IMR-90 (cell line): Measurements from ENCODE around the gene ZNF426. TPM values are rescaled to one million over a fixed set of nuclear protein-coding genes. Genes with fewer than 3 reads are reported as not detected.
"Not testable (repeated sequence)": the region's sequence is repeated elsewhere in the genome, so short reads cannot be mapped to it uniquely, and the experiment has no call there.

Experiments used
- ATAC-seq: fragments of 200-7000 bp; cut with Tn5 transposase; 2 replicates; pipeline ENCODE4 v1.9.1; 2020; ENCODE audit warnings: low read depth, mild to moderate bottlenecking, moderate library complexity
- BruUV-seq: library from RNA; stranded (reverse); fragments of 400-500 nt; replicated peaks from 2 replicates; lab custom pipeline; 2021; lab: Mats Ljungman, UMichigan
- CTCF ChIA-PET: fragments of 300-600 bp; formaldehyde crosslinking; extraction: SDS; loops from one replicate; lab custom pipeline; 2021; ENCODE audit warnings: antibody characterized with exemption; lab: Yijun Ruan, JAX
- POLR2A ChIA-PET: fragments of 300-600 bp; sonication (Branson Sonifier 250); formaldehyde crosslinking; loops from one replicate; lab custom pipeline; 2022; ENCODE audit warnings: antibody characterized with exemption; ENCODE audit not compliant: unreplicated experiment; lab: Charles Lee
- DNase-seq: peaks from one replicate; pipeline ENCODE4 v3.0.0; 2013
- H2AFZ ChIP-seq: replicated peaks from 2 replicates; pipeline ENCODE3; 2013; ENCODE audit warnings: low read length, mild to moderate bottlenecking; ENCODE audit not compliant: poor library complexity
- H2AK5ac ChIP-seq: 2 replicates; pipeline ENCODE4 v1.6.1; 2013; ENCODE audit warnings: low read depth, low read length, inconsistent platforms
- H2AK9ac ChIP-seq: replicated peaks from 2 replicates; pipeline ENCODE3; 2013; ENCODE audit warnings: mild to moderate bottlenecking, low read depth, low read length, moderate library complexity; ENCODE audit not compliant: poor library complexity
- H2BK120ac ChIP-seq: 2 replicates; pipeline ENCODE4 v1.6.1; 2013; ENCODE audit warnings: low read depth, low read length, inconsistent platforms
- H2BK15ac ChIP-seq: 3 replicates; pipeline ENCODE4 v1.6.1; 2013; ENCODE audit warnings: low read depth, low read length, inconsistent platforms
- H2BK20ac ChIP-seq: 2 replicates; pipeline ENCODE4 v1.6.1; 2013; ENCODE audit warnings: low read depth, mild to moderate bottlenecking, inconsistent platforms, low read length, moderate library complexity
- H2BK5ac ChIP-seq: 2 replicates; pipeline ENCODE4 v1.6.1; 2013; ENCODE audit warnings: mild to moderate bottlenecking, low read depth, low read length, inconsistent platforms; ENCODE audit not compliant: poor library complexity, severe bottlenecking
- H3K14ac ChIP-seq: replicated peaks from 2 replicates; pipeline ENCODE4 v1.6.1; 2013; ENCODE audit warnings: low read depth, low read length, inconsistent platforms
- H3K18ac ChIP-seq: 2 replicates; pipeline ENCODE4 v1.6.1; 2013; ENCODE audit warnings: low read depth, low read length, control low read depth
- H3K23ac ChIP-seq: 2 replicates; pipeline ENCODE4 v1.6.1; 2013; ENCODE audit warnings: low read depth, low read length, inconsistent platforms
- H3K27ac ChIP-seq: 2 replicates; pipeline ENCODE4 v1.5.1; 2013; ENCODE audit warnings: mild to moderate bottlenecking, control low read depth, low read length; ENCODE audit not compliant: insufficient read depth
- H3K27me3 ChIP-seq: 2 replicates; pipeline ENCODE4 v1.6.1; 2013; ENCODE audit warnings: low read length; ENCODE audit not compliant: control insufficient read depth, insufficient read depth
- H3K36me3 ChIP-seq: 2 replicates; pipeline ENCODE4 v1.6.1; 2013; ENCODE audit warnings: low read length, mixed read lengths; ENCODE audit not compliant: control insufficient read depth, insufficient read depth
- H3K4ac ChIP-seq: 2 replicates; pipeline ENCODE4 v1.6.1; 2013; ENCODE audit warnings: low read depth, low read length, inconsistent platforms
- H3K4me1 ChIP-seq: 2 replicates; pipeline ENCODE4 v1.6.1; 2013; ENCODE audit warnings: low read length, mixed read lengths; ENCODE audit not compliant: control insufficient read depth, insufficient read depth
- H3K4me2 ChIP-seq: 2 replicates; pipeline ENCODE4 v1.6.1; 2013; ENCODE audit warnings: low read depth, mild to moderate bottlenecking, control low read depth, low read length, moderate library complexity
- H3K4me3 ChIP-seq: 2 replicates; pipeline ENCODE4 v1.5.1; 2013; ENCODE audit warnings: low read depth, mild to moderate bottlenecking, control low read depth, low read length, moderate library complexity; ENCODE audit not compliant: insufficient read depth
- H3K56ac ChIP-seq: 2 replicates; pipeline ENCODE4 v1.6.1; 2013; ENCODE audit warnings: low read length, inconsistent platforms; ENCODE audit not compliant: insufficient read depth; ENCODE audit errors: extremely low read depth
- H3K79me1 ChIP-seq, 2 experiments: 2 replicates each; pipeline ENCODE4 v1.6.1; 2013; ENCODE audit warnings: low read length in 2 of 2, inconsistent platforms in 1 of 2, low read depth in 1 of 2
- H3K9ac ChIP-seq: 2 replicates; pipeline ENCODE4 v1.6.1; 2013; ENCODE audit warnings: low read depth, low read length, control low read depth
- H3K9me1 ChIP-seq: 2 replicates; pipeline ENCODE4 v1.6.1; 2013; ENCODE audit warnings: low read length, inconsistent platforms; ENCODE audit not compliant: insufficient read depth
- H3K9me3 ChIP-seq: 2 replicates; pipeline ENCODE4 v1.6.1; 2013; ENCODE audit warnings: low read length; ENCODE audit not compliant: control insufficient read depth, insufficient read depth
- H4K20me1 ChIP-seq: 2 replicates; pipeline ENCODE4 v1.6.1; 2013; ENCODE audit warnings: low read length, inconsistent platforms; ENCODE audit not compliant: insufficient read depth
- H4K5ac ChIP-seq: 2 replicates; pipeline ENCODE4 v1.6.1; 2013; ENCODE audit warnings: mild to moderate bottlenecking, low read depth, low read length, control low read depth
- H4K8ac ChIP-seq, 2 experiments: 2 replicates each; pipeline ENCODE4 v1.6.1; 2013; ENCODE audit warnings: low read depth in 2 of 2, low read length in 2 of 2, control low read depth in 1 of 2, inconsistent platforms in 1 of 2
- H4K91ac ChIP-seq: 2 replicates; pipeline ENCODE4 v1.6.1; 2013; ENCODE audit warnings: low read depth, low read length, inconsistent platforms; ENCODE audit not compliant: insufficient read depth
- BHLHE40 ChIP-seq: fragments of 150-350 bp; IDR thresholded peaks from 2 replicates; pipeline ENCODE4 v1.6.1; 2016; ENCODE audit warnings: mild to moderate bottlenecking, low read depth, low read length
- SMC3 ChIP-seq: fragments of 150-350 bp; IDR thresholded peaks from 2 replicates; pipeline ENCODE4 v1.6.1; 2016; ENCODE audit warnings: low read depth, mild to moderate bottlenecking, antibody characterized with exemption, low read length, moderate library complexity
- WGBS, 2 experiments: methylation state at CpG; one replicate each; pipeline versions ENCODE4 v1.1.5 to v1.1.7; 2013; ENCODE audit warnings: missing lambda C conversion rate in 2 of 2; ENCODE audit not compliant: insufficient read length in 1 of 2; ENCODE audit errors: extremely low coverage in 2 of 2; 5-methylcytosine and 5-hydroxymethylcytosine counted together
- dilution Hi-C: fragments of 300-500 bp; cut with HindIII; formaldehyde crosslinking; loops from one replicate; pipeline ENCODE4 v1.14.3; 2018; ENCODE audit warnings: low sequenced_read_pairs; ENCODE audit not compliant: unreplicated experiment
- in situ Hi-C: fragments of 300-500 bp; cut with MboI; formaldehyde crosslinking; loops from 3 replicates; pipeline ENCODE4 v1.14.3; 2019; ENCODE audit warnings: low sequenced_read_pairs, inconsistent platforms, mixed read lengths
- intact Hi-C: fragments of 100-400 bp; cut with micrococcal nuclease; formaldehyde crosslinking; loops from 2 replicates; pipeline ENCODE4 v1.10.0; 2022
- polyA plus RNA-seq, 3 experiments: library from polyadenylated mRNA; depleted of rRNA; stranded (reverse); fragments of >200 nt; gene quantifications; 2 replicates each; pipeline ENCODE4 v1.2.3, GENCODE V29; 2012; ENCODE audit warnings: low replicate concordance in 1 of 3
- total RNA-seq: library from RNA; depleted of rRNA; stranded (reverse); fragments of >200 nt; gene quantifications from 2 replicates; pipeline ENCODE4 v1.2.3, GENCODE V29; 2012
- TF ChIP-seq, protein P1 (sequence below): fragments of 150-350 bp; IDR thresholded peaks from 2 replicates; pipeline ENCODE4 v1.6.1; 2017; ENCODE audit warnings: mild to moderate bottlenecking, antibody characterized with exemption, low read length, low read depth

Gene ZNF426
- total and polyA plus RNA-seq, 2 of the 4 experiments (the other 2 are of a cell fraction), result 4.4 to 30.1 TPM

DNA sequence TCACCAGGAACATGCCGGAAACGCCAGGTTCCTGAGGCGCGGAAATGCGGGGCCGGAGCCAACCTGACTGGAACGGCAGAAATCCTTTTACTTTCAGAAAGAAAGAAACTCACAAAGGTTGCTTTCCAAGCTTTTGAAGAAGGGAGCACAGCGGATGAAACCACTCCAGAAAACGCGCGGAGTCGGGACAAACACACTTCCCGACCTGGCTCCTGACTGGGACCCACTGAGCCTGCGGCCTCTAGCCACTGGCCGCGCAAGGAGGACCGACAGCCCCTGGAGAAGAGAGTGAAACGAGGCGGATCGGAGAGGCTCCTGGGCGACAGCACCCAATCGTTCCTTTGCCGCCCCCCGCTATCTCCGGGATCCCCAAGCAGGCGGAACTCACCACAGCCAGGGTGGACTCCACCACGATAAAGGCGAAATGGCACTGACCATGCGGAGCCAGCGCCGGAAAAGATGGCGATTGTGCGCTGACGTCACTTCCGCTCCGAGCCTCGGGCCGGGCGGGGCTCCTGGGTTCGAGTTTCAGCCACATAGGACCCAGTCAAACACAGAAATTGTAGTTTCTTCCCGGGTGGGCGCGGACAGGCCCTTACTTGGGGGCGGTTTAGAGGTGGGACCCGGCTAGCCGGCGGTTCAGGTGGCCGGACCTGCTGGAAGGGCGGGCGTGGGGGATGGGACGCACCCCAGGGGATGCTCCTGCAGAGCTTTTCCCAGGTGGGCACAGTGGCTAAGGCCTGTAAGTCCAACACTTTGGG lies 45.8 kb upstream of the ZNF426 start, which contains the start of gene ZNF121 (continued):
- TF ChIP-seq, protein P1, sequence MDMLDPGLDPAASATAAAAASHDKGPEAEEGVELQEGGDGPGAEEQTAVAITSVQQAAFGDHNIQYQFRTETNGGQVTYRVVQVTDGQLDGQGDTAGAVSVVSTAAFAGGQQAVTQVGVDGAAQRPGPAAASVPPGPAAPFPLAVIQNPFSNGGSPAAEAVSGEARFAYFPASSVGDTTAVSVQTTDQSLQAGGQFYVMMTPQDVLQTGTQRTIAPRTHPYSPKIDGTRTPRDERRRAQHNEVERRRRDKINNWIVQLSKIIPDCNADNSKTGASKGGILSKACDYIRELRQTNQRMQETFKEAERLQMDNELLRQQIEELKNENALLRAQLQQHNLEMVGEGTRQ, result no peak
- TF ChIP-seq SMC3, result no peak
- no peak for TF ChIP-seq BHLHE40

DNA sequence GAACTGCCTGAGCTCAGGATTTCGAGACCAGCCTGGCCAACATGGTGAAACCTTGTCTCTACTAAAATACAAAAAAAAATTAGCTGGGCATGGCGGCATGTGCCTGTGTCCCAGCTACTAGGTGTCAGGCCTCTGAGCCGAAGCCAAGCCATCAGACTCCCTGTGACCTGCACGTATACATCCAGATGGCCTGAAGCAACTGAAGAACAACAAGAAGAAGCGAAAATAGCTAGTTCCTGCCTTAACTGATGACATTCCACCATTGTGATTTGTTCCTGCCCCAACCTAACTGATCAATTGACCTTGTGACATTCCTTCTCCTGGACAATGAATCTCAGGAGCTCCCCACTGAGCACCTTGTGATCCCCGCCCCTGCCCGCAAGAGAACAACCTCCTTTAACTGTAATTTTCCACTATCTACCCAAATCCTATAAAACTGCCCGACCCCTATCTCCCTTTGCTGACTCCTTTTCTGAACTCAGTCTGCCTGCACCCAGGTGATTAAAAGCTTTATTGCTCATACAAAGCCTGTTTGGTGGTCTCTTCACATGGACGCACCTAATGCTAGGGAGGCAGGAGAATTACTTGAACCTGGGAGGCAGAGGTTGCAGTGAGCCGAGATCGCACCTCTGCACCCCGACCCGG lies 43.8 kb upstream of the ZNF426 start:
- CTCF ChIA-PET, H4K91ac ChIP-seq, H3K27me3 ChIP-seq, H3K27ac ChIP-seq, H3K9ac ChIP-seq, H3K23ac ChIP-seq, H3K4me3 ChIP-seq, H2BK120ac ChIP-seq, H4K5ac ChIP-seq, H2BK5ac ChIP-seq, POLR2A ChIA-PET, H3K4ac ChIP-seq, H3K18ac ChIP-seq, H3K56ac ChIP-seq, H3K14ac ChIP-seq, ATAC-seq, H2BK20ac ChIP-seq, H3K4me1 ChIP-seq, H4K8ac ChIP-seq, H2AK5ac ChIP-seq, H3K9me1 ChIP-seq, H3K4me2 ChIP-seq, BruUV-seq, H2AK9ac ChIP-seq, DNase-seq, H2AFZ ChIP-seq, in situ Hi-C loops, dilution Hi-C loops, H2BK15ac ChIP-seq: not testable (repeated sequence)
- Histone ChIP-seq H4K20me1 (peaks cover 27% of the 10 kb centered on the region), H3K9me3 (peaks cover 15% of the 10 kb centered on the region), H3K36me3 (peaks cover 14% of the 10 kb centered on the region), H3K79me1 (peaks cover 4 to 11% of the 10 kb centered on the region in 2 experiments; a peak in 3 of 4 replicates)
- 100% methylated on average over 2 of the region's 13 CpGs; no CpG with 5 or more reads in 1 of the 2 experiments for WGBS, 2 experiments
- intact Hi-C loops, result loop anchor here (5.0 to 10.0 kb wide), 3 partner anchors 145 to 375 kb away; partner anchors contain the start of gene ZNF266
